Measurements from ENCODE around the gene ANO2.
"Not testable (repeated sequence)": the region's sequence is repeated elsewhere in the genome, so short reads cannot be mapped to it uniquely, and the experiment has no call there.

ANO2 gene

DNA sequence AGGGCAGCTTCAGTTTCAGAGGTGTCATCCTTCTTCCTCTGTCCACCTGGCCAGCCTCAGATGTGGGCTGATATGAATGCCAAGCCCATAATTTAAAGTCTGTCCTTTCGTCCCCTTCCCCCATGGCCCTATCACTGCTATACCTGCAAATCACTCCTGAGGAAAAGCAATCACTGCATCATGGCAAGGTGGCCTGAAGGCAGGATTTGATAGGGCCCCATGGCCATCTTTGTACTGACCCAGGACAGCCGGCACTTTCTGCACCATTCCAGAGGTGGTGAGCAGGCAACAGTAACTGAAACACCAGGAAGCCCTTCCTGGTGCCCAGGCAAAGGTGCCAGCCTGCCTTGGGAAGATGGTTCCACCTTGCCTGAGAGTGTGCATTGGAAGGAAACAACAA is 60.8 kb downstream of the ANO2 start:
- no peak for DNase-seq

DNA sequence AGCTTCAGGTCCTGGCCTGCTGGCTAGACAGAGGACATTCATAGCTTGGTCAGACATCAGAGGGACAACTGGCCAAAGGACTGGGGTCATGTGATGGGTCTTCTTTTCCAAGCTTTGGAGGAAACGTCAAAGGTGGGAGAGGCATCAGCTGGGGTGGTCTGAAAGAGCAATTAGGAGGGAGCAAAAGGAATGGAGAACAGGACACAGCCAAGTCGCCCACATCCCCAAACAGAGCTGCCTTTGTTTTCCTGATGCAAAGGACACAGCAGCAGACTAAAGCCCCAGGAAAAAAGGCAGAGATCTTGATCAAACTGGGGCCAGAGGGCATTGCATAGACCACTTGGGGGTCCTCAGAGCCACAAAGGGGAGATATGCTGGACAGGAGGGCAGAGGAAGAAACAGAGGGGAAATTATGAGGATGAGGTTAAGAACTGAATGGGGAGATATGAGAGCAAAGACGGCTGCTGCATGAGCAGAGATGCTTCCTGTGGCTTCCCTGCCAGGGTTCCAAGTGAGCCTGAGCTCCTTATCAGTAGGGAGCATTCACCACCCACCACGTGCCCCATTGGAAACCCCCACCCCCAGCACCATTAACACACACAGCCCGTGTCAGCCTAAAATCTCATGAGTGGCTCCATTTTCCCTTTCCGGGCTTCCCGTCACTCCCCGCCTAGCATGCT is 62.4 kb downstream of the ANO2 start:
- DNase-seq, result no peak

DNA sequence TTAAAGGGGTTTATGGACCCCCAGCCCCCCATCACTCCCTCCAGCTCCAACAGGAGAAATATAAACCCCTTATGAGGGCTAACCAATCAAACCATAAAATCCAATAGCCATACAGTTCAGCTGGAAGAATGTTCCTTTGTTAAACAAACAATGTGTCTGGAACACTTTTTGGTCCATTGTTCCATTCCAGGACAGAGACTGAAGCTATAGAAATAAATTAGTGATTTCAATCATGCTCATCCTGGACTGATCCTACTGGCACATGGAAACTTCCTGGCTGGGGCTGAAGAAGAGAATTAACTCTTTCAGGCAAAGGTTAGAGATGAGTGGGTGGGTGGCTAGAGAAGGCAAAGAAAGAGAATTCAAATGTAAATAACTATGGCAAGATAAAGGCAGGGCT is 63.4 kb downstream of the ANO2 start:
- DNase-seq, result no peak

DNA sequence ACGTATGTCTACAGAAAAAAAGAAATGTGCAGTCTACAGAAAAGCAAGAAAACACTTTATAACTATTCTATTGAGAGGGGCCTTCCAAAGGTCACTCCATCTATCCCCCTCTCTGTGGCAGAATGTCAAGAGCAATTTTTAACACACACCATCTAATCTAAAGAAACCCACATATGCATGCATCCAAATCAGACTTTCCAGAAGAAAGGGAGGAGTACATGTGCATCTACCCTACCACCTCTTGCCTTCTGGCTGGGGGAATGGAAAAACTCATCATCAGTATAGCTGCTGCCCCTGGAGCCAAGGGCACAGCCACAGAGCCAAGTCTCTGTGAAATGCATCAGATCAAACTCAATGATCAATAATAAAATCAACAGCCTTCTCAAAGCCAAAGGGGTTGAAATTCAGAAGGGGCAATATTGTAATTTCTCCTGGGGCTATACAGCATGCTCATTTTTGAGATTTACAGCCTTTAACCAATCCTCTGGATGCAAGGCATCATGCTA is 63.9 kb downstream of the ANO2 start:
- DNase-seq, result no peak

DNA sequence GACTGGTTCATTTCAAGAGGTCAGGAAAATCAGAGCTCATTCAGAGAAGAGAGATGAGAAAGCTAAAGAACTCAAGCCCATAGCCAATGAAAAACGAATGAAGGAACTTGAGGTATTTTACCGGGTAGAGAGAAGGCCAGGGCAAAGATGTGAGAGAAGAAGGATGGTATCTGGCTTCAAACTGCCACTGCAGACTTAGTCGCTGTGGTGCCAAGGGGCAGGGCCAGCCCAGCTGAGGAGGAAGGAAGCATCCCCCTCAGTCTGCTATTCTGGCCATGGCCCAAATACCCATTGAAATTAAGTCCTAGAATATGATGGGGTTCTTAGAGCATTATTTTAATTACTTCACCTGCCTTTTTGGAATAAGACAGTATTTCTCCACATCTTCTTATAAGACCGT is 69.2 kb downstream of the ANO2 start:
- no peak for DNase-seq

DNA sequence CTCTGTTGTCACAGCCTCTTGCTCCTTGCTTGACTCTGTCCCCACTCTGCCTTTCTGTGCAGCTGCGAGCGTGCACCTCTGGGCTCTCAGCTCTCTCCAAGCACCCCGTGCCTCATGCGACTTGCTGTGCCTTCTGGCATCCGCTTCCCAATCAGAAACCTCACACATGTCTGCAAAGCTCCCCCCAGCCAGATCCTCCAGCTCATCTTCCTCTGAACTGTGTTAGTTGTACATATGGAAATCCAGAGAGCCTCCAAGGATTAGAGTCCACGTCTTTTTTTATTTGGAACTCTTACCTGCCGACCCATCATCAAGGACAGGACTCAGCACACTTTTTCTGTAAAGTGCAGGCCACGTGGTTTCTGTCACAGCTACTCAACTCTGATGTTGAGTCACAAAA is 70.5 kb downstream of the ANO2 start:
- DNase-seq, result no peak

DNA sequence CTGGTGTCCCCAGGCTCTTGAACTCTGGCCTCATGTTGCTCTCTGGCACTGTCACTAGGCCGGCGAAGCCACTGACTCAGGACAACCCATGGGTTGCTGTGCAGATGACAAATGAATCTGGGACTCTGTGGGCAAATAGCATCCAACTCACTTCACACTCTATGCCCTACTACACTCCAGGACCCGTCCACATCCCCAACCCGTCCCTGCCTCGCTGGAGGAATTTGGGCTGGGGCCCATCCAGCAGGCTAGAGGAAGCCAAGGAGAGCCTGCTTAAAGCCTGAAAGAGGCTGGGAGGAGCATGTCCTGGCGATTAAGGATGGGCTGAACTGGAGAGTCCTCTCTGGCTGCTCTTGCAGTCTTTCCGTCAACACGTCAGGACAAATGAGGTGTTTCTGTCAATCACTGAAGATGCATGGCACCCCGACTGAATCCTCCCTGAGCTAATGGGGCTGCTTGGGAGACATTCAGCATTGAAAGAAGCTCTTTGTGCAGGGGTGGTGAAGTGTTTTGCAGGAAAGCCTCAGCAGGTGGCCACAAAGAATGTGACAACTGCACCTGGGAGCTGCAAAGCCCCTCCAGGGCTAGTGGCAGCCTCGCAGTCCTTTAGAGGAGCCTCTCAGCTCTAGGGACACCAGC is 71.7 kb downstream of the ANO2 start:
- no peak for DNase-seq

DNA sequence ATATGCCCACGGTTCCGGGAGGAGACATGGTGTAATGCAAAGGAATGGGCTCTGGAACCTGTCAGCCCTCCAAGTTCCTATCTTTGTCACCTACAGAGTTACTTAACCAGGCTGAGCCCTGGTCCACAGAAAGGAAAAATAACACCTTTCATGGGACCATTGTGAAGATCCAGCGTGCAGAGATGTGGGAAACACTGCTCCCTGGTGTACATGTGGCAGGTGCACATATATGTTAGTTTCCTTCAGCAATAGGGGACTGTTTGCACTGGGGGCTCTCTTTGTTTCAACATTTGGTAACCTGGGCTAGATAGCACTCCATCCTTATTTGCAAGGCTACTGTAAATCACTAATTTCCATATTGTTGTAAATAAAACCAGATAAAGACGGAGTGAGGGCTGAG is 72.3 kb downstream of the ANO2 start:
- DNase-seq, result no peak

DNA sequence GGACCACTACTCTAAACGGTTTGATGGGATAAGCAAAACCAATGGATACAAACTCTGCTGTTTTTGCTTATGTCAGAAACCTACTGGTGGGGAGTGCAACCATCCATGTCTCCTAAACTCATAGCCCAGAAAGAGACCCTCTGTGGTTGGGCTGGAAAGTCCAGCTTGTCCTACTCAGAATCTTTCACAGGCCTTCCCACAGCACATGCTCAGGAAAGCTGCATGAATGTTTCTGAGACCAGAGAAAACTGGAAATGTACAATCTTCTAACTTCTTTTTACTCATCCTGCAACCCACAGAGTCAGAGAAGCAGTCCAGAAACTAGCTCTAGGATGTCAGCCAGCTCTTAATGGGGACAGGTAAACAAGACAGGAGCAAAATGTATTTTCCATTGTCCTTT is 73.3 kb downstream of the ANO2 start:
- DNase-seq, result no peak

DNA sequence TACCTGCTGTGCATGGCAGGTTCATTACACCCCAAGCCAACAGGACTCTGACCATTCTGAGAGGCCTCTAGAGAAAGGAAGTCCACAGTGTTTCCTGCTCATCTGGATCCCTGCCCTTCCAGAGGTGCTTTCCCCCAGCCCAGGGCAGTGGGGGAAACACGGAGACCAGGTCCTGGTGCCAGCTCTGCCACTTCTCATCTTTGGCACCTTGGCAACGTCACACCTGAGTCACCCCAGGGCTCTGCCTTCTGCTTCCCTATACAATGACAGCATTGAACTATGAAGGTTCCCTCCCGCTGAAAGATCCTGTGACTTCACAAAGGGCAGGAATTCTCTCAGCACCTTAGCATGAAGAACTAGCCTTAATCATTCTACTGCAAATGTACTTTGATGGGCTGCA is 74.9 kb downstream of the ANO2 start:
- no peak for DNase-seq

DNA sequence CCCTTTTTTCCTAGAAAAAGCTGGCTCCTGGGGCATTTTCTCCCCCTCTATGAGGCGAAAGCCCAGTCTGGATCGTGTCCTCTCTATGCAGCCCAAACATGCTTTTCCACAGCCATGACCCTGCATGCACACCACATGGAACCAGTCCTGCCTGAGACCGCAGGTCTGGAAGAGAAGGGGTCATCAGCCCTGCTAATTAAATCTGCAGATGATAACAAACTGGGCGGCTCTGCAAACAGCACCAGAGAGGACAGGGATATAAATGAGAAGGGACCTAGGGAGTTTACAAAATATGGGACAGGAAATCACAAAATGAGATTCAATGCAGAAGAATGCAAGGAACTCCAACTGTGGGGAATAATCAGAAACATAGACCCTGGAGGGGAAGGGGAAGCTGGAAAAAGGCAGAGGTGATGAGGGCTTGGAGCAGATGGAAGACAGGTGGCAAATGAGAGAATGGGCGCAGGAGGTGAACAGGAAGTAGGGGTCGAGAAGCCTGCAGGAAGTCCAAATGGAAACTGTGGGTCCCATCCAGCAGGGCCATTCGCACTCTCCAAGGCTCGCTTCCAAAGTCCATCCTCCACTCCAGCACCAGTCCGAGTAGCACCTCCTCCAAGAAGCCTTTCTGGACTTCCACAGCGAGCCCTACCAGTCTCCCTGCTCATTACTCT is 76.3 kb downstream of the ANO2 start:
- DNase-seq, result no peak

DNA sequence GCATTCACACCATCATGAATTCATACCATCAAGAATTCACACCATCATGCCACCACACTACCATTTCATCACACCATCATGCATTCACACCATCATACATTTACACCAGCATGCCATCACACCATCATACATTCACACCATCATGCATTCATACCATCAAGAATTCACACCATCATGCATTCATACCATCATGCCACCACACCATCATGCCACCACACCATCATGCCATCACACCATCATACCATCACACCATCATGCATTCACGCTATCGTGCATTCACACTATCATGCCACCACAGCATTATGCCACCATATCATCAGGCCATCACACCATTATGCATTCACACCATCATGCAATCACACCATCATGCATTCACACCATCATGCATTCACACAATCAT is 79.7 kb downstream of the ANO2 start:
- DNase-seq, result no peak

DNA sequence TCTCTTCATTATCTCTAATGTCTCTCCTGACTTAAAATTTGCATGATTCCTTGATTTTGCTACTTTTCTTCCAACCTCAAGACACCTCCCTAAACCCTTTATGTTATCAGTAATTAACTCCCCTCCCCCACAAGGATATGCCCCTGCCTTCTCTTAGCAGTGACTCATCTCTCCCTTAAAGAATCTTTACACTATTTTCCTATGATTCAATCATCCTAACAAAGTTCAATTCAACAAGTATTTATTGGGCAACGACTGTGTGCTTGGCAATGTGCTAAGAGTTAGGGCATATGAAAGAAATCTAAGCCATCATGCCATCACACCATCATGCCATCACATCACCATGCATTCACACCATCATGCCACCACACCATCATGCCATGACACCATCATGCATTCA is 80.1 kb downstream of the ANO2 start:
- no peak for DNase-seq

DNA sequence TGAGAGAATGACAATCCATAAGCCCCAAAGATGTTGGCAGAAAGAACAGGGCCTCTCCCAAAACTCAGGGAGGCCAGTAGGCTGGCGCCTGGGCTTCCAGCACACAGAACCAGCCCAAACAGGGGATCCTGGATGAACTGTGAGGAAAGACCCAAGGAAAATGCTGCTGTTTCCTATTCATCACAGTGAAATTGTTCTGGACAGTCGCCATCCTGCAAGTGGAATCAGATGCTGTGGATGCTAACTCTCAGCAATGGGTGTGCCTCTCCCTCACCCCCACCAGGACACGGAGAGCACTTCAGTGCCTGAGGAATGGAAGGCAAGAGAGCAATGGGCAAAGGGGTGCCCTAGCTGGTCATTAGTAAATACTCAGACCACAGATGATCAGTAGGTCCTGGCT is 80.8 kb downstream of the ANO2 start:
- DNase-seq, result no peak

DNA sequence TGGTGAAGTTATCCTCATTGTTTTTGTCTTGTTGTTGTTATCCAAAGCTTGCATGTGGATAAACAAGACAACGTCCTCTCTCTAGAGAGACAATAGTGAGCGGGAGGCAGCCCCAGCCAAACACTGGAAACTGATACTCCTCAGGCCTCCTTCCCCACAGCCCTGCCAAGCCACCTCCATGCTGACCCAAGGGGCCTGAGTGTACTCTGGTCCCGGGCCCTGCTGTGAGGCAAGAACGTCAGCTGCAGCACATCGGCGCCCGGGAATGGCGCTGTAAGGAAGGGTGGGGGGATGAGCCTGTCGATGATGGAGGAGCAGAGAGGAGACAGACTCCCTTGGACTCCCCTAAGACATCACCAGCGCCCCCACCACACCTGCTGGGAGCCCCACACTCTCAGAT is 83.6 kb downstream of the ANO2 start:
- DNase-seq, result no peak

DNA sequence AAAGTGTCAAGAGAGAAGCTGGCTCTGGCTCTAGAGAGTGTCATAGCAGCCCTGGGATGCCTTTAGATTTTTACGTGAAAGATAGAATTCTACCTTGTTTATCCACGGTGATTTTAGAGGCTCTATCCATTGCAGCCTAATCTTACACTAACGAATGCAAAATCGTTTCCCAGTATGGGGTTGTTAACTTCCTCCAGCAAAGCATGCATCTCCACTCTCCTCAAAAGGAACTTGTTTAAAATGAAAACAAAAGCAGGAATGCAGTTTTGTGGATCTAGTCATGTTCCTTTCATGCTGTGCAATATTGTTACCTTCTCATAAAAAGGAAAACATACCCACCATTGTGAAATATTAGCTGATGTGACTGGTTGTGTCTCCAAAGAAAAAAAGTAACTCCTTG is 88.4 kb downstream of the ANO2 start:
- no peak for DNase-seq

DNA sequence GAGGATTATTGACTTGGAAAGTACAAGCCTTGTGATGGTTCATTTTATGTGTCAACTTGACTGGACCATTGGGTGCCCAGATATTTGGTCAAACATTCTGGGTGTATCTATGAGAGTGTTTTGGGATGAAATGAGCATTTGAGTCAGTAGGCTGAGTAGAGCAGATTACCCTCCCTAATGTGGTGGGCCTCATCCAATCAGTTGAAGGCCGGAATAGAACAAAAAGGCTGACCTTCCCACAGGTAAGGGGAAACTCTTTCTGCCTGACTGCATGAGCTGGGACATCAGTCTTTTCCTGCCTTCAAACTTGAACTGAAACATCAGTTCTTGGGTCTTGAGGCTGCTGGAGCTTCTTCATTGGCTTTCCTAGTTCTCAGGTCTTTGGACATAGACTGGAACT is 98.1 kb downstream of the ANO2 start:
- DNase-seq, result no peak

DNA sequence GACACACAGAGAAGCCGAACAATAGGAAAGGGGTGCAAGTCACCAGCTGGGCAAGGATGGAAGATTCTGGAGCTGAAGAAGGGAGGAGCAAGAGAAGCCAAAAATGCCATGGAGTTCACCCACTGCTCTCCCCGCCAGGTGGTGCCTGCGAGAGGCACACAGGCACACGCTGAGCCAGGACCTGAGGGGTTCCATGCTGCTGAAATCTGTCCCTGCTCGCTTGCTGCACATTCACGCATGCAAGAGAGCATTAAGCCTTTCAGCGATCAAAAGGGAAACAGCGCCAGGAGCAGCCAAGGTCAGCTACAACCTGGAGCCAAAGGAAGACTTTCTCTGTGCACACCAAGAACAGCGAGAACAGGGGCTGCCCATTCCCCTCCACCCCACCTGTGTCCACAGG is 104.1 kb downstream of the ANO2 start:
- no peak for DNase-seq

DNA sequence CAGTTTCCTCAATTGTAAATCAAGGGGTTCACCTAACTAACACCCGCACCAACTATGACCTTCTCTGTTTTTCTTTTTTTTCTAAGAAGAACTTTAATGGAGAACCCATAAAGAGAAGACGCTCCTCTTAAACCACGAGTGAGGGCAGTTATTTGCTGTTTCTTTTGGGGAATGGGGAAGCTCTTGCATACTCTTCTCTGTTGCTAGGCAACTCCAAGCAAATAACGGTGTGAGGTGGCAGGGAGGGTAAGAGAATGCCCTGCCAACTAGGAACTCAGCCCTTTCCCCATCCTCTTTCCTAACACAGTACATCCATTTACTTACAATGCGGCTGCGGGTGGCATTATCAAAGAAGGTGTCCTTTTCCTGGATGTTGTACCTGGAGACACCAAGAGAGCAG is 114.9 kb downstream of the ANO2 start:
- no peak for DNase-seq

DNA sequence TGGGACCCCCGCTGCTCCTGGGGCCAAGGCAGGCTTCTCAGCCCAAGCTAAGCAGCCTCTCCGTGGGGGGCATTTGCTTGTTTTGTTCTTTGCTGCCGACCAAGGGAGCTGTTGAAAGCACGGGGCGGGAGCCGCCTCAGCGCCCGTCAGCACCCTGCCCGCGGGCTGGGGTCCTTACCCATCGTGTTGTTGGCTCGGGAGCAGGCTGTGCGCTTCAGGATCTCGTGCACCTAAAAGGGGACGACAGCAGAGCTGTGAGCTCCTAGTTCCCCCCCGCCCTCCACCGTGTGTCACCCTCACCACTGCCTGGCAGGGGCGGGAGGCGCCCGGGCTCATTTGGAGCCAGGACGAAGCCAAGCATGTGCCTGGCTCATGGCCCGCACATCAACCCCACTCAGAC is 117.5 kb downstream of the ANO2 start:
- no peak for DNase-seq

DNA sequence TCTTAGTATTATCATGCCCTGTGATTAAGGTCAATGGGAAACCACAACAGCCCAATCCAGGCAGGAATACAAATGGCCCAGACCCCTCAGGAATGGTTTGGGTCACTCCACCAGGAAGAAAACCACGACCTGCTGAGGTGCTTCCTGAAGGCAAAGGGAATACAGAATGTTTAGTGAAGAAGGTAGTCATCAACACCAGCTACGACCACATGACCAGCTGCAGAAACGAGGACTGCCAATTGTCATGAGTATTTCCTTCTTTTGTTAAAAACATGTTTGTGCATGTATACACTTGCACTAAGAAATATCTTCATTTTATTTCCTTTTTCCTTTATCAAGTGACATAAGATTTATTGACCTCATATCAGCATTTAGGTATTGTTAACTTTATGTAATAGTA is 119.3 kb downstream of the ANO2 start:
- DNase-seq, result not testable (repeated sequence)

DNA sequence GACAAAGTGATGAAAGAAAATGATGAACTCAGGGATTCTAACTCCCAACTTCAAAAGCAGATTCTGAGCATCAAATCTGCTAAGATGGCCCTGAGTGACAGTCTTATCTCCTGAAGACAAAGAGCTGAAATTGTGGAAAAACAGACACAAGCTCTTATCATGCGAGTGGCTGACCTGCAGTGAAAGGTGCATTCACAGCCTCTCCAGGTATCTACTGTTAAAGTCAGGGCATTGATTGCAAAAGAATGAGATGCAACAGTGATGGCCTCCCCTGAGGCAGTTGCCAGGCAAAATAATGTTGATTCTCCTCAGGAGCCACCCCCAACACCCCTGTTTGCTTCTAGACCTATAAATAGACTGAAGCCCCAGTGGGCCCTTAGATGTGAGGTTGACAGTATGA is 126.2 kb downstream of the ANO2 start:
- not testable (repeated sequence) for DNase-seq

DNA sequence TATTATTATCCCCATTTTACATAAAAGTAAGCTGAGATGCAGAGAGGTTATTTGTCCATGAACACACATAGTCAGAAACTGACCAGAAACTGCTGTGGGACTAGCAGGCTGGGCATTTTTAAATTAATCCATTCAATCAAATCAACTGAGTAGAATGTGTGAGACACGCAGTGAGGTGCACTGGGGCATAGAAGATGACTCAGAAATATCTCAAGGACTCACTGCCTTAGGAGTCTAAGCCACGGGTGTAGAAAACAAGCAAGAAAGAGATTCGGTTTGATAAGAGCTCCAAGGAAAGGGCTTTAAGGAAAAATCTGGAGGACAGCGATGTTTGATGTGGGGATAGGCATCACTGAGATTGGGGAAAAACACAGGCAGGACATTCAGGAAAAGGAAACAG is 127.8 kb downstream of the ANO2 start:
- DNase-seq, result no peak

DNA sequence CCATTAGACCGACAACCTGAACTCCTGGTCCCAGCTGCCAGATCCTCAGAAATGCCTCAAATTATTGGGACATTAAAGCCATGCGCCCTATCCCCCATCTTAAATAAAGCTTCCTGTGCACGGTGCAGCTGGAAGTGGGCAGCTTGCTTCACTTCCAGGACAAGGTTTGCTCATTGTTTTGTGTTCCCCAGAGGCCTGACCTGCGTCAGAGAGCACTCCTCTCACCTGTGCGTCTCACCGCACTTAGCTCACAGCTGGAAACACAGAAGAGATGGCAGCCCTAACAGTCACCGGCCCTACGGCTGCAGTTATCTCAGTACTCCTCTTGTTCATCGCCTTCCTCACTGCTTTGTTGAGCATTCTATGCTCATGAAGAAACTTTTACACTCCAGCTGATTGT is 135.5 kb downstream of the ANO2 start:
- DNase-seq, result no peak

DNA sequence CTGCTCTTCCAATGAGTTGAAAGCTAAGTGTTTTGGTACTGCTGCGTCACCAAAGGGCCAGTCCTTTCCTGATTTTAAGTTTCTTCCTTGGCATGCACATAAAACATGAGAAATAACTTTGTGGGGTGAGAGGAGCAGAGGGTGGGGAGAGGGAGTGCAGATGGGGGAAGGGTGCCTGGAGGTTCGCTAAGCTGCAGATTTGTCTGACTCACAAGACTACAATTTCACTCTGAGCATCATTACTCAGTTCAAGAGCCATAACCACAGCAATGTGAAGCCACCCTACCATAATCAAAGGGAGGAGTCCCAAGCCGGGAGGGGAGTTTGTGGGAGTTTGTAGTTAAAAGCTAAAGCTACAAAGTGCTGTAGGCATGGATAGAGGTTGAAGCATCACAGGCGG is 136.1 kb downstream of the ANO2 start:
- no peak for DNase-seq

All from stimulated activated naive CD4-positive, alpha-beta T cell (primary cell).